GM23248 (cell line): ENCODE data around the gene CAMTA1.

ENCODE experiments used
- EZH2 ChIP-seq: fragments of 200-600 bp; sonication (generic); IDR thresholded peaks from 2 replicates; pipeline ENCODE4 v1.6.1; 2018; ENCODE audit warnings: antibody characterized with exemption, mild to moderate bottlenecking; ENCODE audit not compliant: insufficient read depth, poor library complexity, severe bottlenecking
- EZH2phosphoT487 ChIP-seq: fragments of 200-600 bp; sonication (generic); IDR thresholded peaks from 2 replicates; pipeline ENCODE4 v1.6.1; 2018; ENCODE audit warnings: antibody characterized with exemption, moderate library complexity, mild to moderate bottlenecking, low read depth; ENCODE audit not compliant: insufficient read depth

DNA sequence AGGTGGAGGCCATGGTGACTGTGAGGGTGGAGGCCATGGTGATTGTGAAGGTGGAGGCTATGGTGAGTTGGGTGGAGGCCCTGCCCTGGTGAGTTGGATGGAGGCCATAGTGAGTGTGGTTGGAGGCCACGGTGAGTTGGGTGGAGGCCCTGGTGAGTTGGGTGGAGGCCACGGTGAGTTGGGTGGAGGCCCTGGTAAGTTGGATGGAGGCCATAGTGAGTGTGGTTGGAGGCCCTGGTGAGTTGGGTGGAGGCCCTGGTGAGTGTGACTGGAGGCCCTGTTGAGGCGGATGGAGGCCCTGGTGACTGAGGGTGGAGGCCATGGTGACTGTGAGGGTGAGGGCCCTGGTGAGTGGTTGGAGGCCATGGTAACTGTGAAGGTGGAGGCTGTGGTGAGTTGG, 860.9 kb downstream of the CAMTA1 start:
- TF ChIP-seq EZH2 (no peak), EZH2phosphoT487 (no peak)
